IPS-11a (cell line): ENCODE data around the gene HMGCR.

Source experiments
- H3K4me3 ChIP-seq: one replicate; pipeline ENCODE4 v1.5.1; 2013; ENCODE audit warnings: low read depth, low read length, control low read depth

The HMGCR gene

GRCh38 chr5:75380099-75380498 lies 43.1 kb downstream of the HMGCR start:
- no peak overlapping the region for H3K4me3 ChIP-seq

- H3K4me3 ChIP-seq, result no peak overlapping the region
Observed at GRCh38 chr5:75381456-75381855, 44.4 kb downstream of the HMGCR start.

GRCh38 chr5:75384218-75384617 lies 47.2 kb downstream of the HMGCR start:
- no peak overlapping the region for H3K4me3 ChIP-seq

GRCh38 chr5:75387806-75388205 lies 50.8 kb downstream of the HMGCR start:
- no peak overlapping the region for H3K4me3 ChIP-seq

- no peak overlapping the region for H3K4me3 ChIP-seq
Observed at GRCh38 chr5:75389430-75389829, 52.4 kb downstream of the HMGCR start.

DNA sequence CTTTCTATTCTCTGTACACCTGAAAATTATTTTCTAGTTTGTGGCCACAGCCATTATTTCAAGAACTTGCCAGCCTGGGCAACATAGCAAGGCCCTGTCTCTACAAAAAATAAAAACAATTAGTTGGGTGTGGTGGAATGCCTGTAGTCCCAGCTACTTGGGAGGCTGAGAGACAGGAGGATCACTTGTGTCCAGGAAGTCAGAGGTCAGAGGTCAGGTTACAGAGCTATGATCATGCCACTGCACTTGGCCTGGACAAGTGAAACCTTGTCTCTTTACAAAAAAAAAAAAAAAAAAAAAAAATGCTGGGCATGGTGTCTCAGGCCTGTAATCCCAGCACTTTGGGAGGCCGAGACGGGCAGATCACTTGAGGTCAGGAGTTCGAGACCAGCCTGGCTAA lies 58.3 kb downstream of the HMGCR start:
- H3K4me3 ChIP-seq, result no peak overlapping the region

- no peak overlapping the region for H3K4me3 ChIP-seq
Observed at GRCh38 chr5:75405296-75405695, 68.3 kb downstream of the HMGCR start.
